H1 (cell line): ENCODE measurements around the gene MCMBP. TPM values are rescaled to one million over a fixed set of nuclear protein-coding genes. Genes with fewer than 3 reads are reported as not detected.

Experiments used
- BACH1 ChIP-seq: IDR thresholded peaks from 2 replicates; pipeline ENCODE4 v1.6.1; 2012; ENCODE audit warnings: low read length, improper control_type of control experiment
- BRCA1 ChIP-seq: IDR thresholded peaks from 2 replicates; pipeline ENCODE4 v1.6.1; 2012; ENCODE audit warnings: low read depth, low read length, improper control_type of control experiment
- CREB1 ChIP-seq: IDR thresholded peaks from 2 replicates; pipeline ENCODE4 v1.6.1; 2012; ENCODE audit warnings: inconsistent platforms
- EGR1 ChIP-seq: IDR thresholded peaks from 2 replicates; pipeline ENCODE4 v1.6.1; 2011; ENCODE audit warnings: low read depth, low read length, borderline replicate concordance
- EP300 ChIP-seq, 2 experiments: IDR thresholded peaks; 1 replicate in 1 of 2; 2 replicates in 1 of 2; pipeline ENCODE4 v1.6.1; 2011 to 2012; ENCODE audit warnings: low read depth in 2 of 2, low read length in 2 of 2, mild to moderate bottlenecking in 2 of 2, borderline replicate concordance in 1 of 2, inconsistent platforms in 1 of 2, moderate library complexity in 1 of 2
- EZH2 ChIP-seq: fragments of 200-600 bp; sonication (generic); IDR thresholded peaks from 2 replicates; pipeline ENCODE4 v1.7.1; 2012; ENCODE audit warnings: low read depth, mild to moderate bottlenecking, moderate library complexity, low read length, inconsistent platforms; ENCODE audit not compliant: severe bottlenecking
- JUND ChIP-seq: IDR thresholded peaks from 2 replicates; pipeline ENCODE4 v1.6.1; 2011; ENCODE audit warnings: mild to moderate bottlenecking, improper control_type of control experiment, low read length
- KDM4A ChIP-seq: IDR thresholded peaks from one replicate; pipeline ENCODE4 v1.7.1; 2012; ENCODE audit warnings: low read depth, mild to moderate bottlenecking, moderate library complexity, low read length, inconsistent platforms; ENCODE audit not compliant: severe bottlenecking
- MAFK ChIP-seq: IDR thresholded peaks from 2 replicates; pipeline ENCODE4 v1.6.1; 2012; ENCODE audit warnings: low read depth, mild to moderate bottlenecking, improper control_type of control experiment, low read length
- MAX ChIP-seq: IDR thresholded peaks from 2 replicates; pipeline ENCODE4 v1.6.1; 2012; ENCODE audit warnings: inconsistent platforms
- RAD21 ChIP-seq, 2 experiments: IDR thresholded peaks in 1 of 2; conservative IDR thresholded peaks in 1 of 2; 2 replicates each; pipeline ENCODE4 v1.6.1; 2011; ENCODE audit warnings: low read depth in 2 of 2, low read length in 2 of 2, improper control_type of control experiment in 1 of 2, inconsistent platforms in 1 of 2, mild to moderate bottlenecking in 1 of 2, moderate library complexity in 1 of 2
- SP4 ChIP-seq: IDR thresholded peaks from 2 replicates; pipeline ENCODE4 v1.6.1; 2012; ENCODE audit warnings: low read length, inconsistent platforms
- SUZ12 ChIP-seq: fragments of 200-600 bp; sonication (generic); IDR thresholded peaks from 2 replicates; pipeline ENCODE4 v1.6.1; 2012; ENCODE audit warnings: mild to moderate bottlenecking, inconsistent platforms, low read length, moderate library complexity, mixed read lengths
- TAF1 ChIP-seq: IDR thresholded peaks from 2 replicates; pipeline ENCODE4 v1.6.1; 2011; ENCODE audit warnings: mild to moderate bottlenecking, low read depth, low read length
- YY1 ChIP-seq: IDR thresholded peaks from 2 replicates; pipeline ENCODE4 v1.6.1; 2011; ENCODE audit warnings: low read depth, mild to moderate bottlenecking, low read length
- polyA plus RNA-seq, 7 experiments: library from polyadenylated mRNA; depleted of rRNA in 3 of 7; stranded (reverse) in 5 of 7; unstranded in 2 of 7; fragments of >200 nt in 5 of 7; fragments of 200-250 nt in 2 of 7; gene quantifications; 1 replicate in 5 of 7; 2 replicates in 1 of 7; 4 replicates in 1 of 7; pipeline versions ENCODE4 v1.2.1 to v1.2.3, GENCODE V29; 2011 to 2013; ENCODE audit warnings: missing spikeins in 2 of 7, mixed read lengths in 2 of 7
- total RNA-seq: library from RNA; stranded (reverse); fragmentation: NEBNext Ultra II Directional; extraction: Animal tissue kit (Norgen Biotek cat#: 25700); gene quantifications from 2 replicates; pipeline ENCODE4 v1.2.1, GENCODE V29; 2021

MCMBP gene
- total and polyA plus RNA-seq, 2 of the 8 experiments (the other 6 are each of a cell fraction or from before 2014, with no cell fraction given) = 67.3 to 81.7 TPM

- TF ChIP-seq EZH2 (no peak), KDM4A (peak; percentile 17), SP4 (no peak), EGR1 (0 out of 2 replicates have a peak, but pooled peaks have one; percentile 5), MAX (peak; percentile 22), BACH1 (peak; percentile 8; the same call in 1 of the 2 replicates), CREB1 (peak; percentile 78), EP300 (IDR thresholded peaks at IDR 0.05; ENCODE audit: borderline replicate concordance in 1 of 2, low read depth in 2 of 2, low read length in 2 of 2) (peak in 1 of 2 experiments; percentile 16; a peak in 1 of 3 replicates), MAFK (peak; percentile 98), BRCA1 (no peak), RAD21 (IDR thresholded peaks at IDR 0.05 in 1 of 2, conservative IDR thresholded peaks at IDR 0.05 in 1 of 2; ENCODE audit: low read depth in 2 of 2, low read length in 2 of 2) (no peak), TAF1 (peak; percentile 86), YY1 (peak; percentile 98), SUZ12 (peak; percentile 45; the same call in 1 of the 2 replicates), JUND (0 out of 2 replicates have a peak, but pooled peaks have one; percentile 11)
Measured at GRCh38 chr10:119872860-119873681, 428 bp upstream of the MCMBP start (continued).
